Mammary epithelial cell (primary cell): ENCODE measurements around the gene IRX5.

ENCODE experiments used
- CTCF ChIP-seq, 2 donors: IDR thresholded peaks in 1 of 2; conservative IDR thresholded peaks in 1 of 2; 2 replicates each; pipeline ENCODE4 v1.5.1; 2011 to 2012; ENCODE audit warnings: inconsistent platforms in 2 of 2, low read length in 2 of 2, mild to moderate bottlenecking in 2 of 2, control low read depth in 1 of 2, low read depth in 1 of 2; ENCODE audit not compliant: insufficient read depth in 1 of 2; ENCODE audit errors: extremely low read depth in 1 of 2
- EZH2 ChIP-seq: IDR thresholded peaks from 2 replicates; pipeline ENCODE4 v1.6.1; 2012; ENCODE audit warnings: low read length, inconsistent platforms, borderline replicate concordance

GRCh38 chr16:54947616-54948015, 17.0 kb downstream of the IRX5 start:
- TF ChIP-seq CTCF (conservative IDR thresholded peaks at IDR 0.05 in 1 of 2, IDR thresholded peaks at IDR 0.05 in 1 of 2; ENCODE audit: extremely low read depth in 1 of 2, insufficient read depth in 1 of 2, low read depth in 1 of 2, low read length in 2 of 2): no peak
- no peak for TF ChIP-seq EZH2
